GM19328 (cell line): ENCODE data around the gene PIK3R5.
A peak's percentile ranks its signal among the peaks of the same experiment; 100 is the strongest.
"Not testable (repeated sequence)": the region's sequence is repeated elsewhere in the genome, so short reads cannot be mapped to it uniquely, and the experiment has no call there.

Experiments used
- ATAC-seq: cut with Tn5 transposase; IDR thresholded peaks from one replicate; pipeline ENCODE4 v1.9.1; 2021; ENCODE audit warnings: mild to moderate bottlenecking, moderate library complexity; ENCODE audit not compliant: unreplicated experiment

PIK3R5 gene

GRCh38 chr17:8965394-8966168 lies at the start of gene PIK3R5:
Gene PIK3R5, minus strand, starts transcription at chr17:8965707. Its CDS starts 54,213 bp downstream, at chr17:8911494.
- ATAC-seq: peak; percentile 75

GRCh38 chr17:9011001-9011400 lies 45.5 kb upstream of the PIK3R5 start:
- ATAC-seq: no peak

DNA sequence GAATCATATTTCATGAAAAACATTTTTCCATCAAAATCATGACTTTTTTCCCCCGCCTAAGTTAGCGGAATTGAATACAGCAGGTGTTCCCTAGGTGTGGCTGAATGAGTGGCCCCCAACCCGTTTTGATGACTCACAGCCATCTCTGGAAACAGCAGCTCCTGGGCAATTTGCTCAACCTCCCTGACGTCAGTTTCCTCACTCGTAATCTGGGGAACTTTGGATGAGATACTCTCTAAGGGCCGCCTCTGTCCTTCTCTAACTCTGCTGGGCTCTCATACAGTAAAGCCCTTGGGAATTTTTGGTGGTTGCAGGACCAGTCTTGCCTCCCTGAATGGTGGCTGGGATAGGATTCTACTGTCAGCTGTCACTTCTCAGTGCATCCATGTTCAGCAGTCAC lies 44.2 kb upstream of the PIK3R5 start:
- no peak for ATAC-seq

- ATAC-seq: no peak
These were observed 43.6 kb upstream of the PIK3R5 start for GRCh38 chr17:9009096-9009495.

GRCh38 chr17:9007052-9007714 lies 41.7 kb upstream of the PIK3R5 start:
- no peak for ATAC-seq

DNA sequence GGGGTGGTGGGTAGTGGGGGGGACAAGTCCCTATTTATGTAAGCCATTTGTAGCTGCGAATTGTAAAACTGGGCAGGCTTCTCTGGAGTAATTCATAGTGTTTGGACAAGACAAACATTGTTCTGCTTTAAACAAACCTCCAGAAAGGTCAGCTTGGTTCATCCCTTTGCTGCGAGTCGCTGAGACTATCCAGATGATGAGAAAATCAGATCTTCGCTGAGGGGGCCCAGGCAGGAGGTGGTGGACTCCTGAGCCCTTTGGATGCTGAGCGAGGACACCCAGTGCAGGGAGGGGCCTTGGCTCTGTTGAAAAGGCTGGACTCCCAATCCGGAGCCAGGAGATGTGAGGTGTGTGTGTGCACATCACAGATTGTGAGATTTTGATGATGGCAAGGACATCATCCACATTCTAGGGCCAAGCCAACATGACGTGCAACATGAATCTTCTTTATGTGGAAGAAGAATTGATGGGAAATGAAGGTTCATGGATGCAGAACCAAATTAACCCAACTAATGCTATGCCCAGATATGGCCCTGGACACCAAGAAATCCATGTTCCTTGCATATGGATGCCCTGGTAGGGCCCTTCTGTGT lies 40.8 kb upstream of the PIK3R5 start:
- ATAC-seq: no peak

GRCh38 chr17:9004961-9005285 lies 39.4 kb upstream of the PIK3R5 start:
- no peak for ATAC-seq

- ATAC-seq: no peak
These were observed 38.8 kb upstream of the PIK3R5 start for GRCh38 chr17:9004132-9004960.

GRCh38 chr17:9003355-9004131 lies 38.0 kb upstream of the PIK3R5 start:
- ATAC-seq: no peak

DNA sequence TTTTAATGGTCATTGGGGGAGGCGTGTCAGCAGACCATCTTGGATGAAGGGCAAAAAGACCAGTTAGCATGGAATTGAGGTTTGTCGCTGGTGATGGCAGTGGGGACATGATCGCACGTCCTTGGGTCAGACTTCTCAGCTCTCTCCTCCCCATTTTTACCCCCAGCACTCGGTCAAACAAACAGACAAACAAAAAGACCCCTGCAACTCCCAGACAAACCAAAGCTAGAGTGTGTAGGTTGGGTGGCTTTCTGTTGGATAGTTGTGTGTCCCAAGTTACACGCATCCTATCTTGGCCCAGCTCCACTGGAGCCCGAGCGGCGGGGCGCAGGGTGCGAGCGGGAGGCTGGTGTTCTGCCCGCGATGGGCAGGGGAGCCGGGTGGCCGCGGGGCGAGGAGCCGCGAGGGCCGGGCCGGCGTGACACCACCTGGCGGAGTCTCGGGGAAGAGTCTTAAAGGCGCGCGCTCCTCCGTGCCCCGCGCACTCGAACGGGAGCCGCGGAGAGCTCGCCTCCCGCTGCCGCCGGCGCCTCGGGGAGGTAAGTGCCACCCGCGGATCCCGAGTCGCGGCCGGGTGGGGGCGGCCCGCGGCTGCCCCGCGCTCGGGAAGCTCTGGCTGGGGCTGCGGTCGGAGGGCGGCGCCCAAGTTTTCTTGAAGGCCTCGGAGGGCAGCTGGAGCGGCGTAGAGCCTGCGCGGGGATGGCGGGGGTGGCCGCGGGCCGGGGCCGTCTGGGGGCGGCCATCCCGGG lies 37.3 kb upstream of the PIK3R5 start:
- no peak for ATAC-seq

GRCh38 chr17:9002227-9002605 lies 36.7 kb upstream of the PIK3R5 start:
- ATAC-seq: no peak

DNA sequence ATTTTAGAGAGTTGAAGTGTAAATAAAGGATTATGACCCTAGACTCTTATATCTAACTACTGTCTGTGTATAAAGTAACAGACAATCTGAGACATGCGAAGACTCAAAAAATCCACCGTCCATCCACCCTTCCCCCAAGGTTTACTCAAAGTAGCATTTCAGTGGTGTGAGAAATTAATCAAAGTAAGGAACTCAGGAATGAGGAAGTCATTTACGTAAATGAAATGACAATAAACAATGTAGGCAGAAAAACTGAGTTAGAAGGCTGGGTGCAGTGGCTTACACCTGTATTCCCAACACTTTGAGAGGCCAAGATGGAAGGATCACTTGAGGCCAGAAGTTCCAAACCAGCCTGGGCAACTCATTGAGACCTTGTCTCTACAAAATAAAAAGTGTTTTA lies 36.1 kb upstream of the PIK3R5 start:
- no peak for ATAC-seq

DNA sequence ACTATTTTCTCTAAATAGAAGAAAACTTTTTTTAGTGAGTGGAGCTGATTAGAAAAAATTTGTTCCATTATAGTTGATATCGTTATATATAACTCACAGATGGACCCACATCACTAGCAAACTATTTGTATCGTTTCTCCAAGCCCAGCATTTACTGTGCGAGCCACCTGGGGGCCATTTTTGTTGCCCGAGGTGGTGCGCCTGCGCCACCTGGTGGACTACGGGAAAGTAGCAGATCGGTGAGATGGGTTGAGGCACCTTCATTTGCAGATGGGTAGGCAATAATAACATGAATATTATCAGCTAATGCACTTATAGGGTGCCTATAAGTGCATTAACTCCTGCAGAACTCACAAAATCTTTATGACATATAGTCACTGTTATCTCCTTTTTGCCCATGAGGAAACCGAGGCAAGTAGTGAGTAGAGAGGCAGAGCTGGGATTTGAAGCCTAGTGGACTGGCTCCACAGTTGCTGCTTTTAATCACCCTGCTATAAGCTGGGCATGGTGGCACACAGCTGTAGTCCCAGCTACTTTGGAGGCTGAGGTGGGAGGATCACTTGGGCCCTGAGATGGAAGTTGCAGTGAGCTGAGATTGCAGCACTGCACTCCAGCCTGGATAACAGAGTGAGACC lies 32.6 kb upstream of the PIK3R5 start:
- ATAC-seq: no peak

GRCh38 chr17:8995711-8996110 lies 30.2 kb upstream of the PIK3R5 start:
- no peak for ATAC-seq

- ATAC-seq: no peak
These were observed 28.8 kb upstream of the PIK3R5 start for GRCh38 chr17:8994319-8994718.

DNA sequence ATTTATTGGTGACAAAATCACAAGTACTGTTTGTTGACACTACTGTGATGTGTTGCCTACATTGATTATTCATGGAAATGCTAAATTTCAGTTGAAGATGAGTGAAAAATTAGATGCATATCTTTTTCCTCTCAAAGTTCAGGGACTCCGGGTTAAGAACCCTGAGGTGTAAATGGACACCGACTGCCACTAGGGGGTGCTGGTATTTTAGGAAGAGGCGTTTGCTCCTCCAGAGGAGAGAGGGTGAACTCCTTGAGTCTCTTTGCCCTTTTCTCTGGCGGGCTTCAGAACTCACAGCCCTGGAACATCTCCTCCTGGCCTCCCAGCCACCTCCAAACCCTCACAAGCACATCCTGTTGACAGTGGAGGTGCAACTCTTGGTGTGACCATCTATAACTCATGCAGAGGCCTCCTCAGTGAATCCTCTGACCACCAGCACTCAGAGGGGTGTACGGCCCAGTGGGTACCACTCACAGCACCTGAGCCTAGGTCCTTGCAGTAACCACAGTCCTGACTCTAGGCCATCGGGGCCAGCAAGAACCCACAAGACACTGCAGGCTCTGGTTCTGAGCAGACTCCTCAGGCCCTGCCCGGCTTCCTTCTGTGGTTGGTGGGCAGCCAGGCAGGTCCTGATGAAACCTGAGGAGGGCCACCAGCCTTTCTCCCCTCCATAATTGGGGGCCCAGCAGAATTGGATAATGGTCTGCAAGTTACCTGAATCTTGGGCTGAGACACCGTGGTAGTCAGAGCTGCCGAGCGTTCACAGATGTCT lies 26.2 kb upstream of the PIK3R5 start:
- no peak for ATAC-seq

- not testable (repeated sequence) for ATAC-seq
These were observed 22.9 kb upstream of the PIK3R5 start for GRCh38 chr17:8988263-8988935.

DNA sequence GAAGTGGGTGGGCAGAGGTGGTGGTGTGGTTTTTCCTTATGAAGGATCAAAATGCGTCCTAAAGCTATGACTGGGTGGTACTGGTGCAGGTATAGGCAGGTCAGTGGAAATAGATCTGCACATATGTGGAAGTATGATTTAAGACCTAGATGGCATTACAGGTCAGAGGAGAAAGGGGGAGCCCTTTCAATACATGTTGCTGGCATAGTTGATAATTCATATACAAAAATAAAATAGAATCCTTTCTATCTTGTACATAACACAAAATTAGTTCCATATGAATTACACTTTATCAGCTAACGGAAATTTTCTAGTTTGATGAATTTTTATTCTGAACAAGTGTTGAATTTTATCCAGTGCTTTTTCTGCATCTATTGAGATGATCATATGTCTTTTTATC lies 20.8 kb upstream of the PIK3R5 start:
- ATAC-seq: no peak
